Fibroblast of skin of scalp (primary cell): ENCODE measurements around the gene SULT1A1. TPM values are rescaled to one million over a fixed set of nuclear protein-coding genes. Genes with fewer than 3 reads are reported as not detected.
A peak's percentile ranks its signal among the peaks of the same experiment; 100 is the strongest.
"Not testable (repeated sequence)": the region's sequence is repeated elsewhere in the genome, so short reads cannot be mapped to it uniquely, and the experiment has no call there.

ENCODE experiments used
- DNase-seq: peaks from one replicate; pipeline ENCODE4 v3.0.0-alpha.2; 2013
- polyA plus RNA-seq, 2 experiments: library from polyadenylated mRNA; unstranded; fragments of 120-200 nt; gene quantifications; one replicate each; pipeline ENCODE4 v1.2.1, GENCODE V29; 2013; ENCODE audit not compliant: insufficient read length in 2 of 2

The SULT1A1 gene
- 1.7 TPM for polyA plus RNA-seq (2013, experiment 1 of 2; ENCODE audit: insufficient read length)
- polyA plus RNA-seq (2013, experiment 2 of 2; ENCODE audit: insufficient read length): 1.8 TPM

DNA sequence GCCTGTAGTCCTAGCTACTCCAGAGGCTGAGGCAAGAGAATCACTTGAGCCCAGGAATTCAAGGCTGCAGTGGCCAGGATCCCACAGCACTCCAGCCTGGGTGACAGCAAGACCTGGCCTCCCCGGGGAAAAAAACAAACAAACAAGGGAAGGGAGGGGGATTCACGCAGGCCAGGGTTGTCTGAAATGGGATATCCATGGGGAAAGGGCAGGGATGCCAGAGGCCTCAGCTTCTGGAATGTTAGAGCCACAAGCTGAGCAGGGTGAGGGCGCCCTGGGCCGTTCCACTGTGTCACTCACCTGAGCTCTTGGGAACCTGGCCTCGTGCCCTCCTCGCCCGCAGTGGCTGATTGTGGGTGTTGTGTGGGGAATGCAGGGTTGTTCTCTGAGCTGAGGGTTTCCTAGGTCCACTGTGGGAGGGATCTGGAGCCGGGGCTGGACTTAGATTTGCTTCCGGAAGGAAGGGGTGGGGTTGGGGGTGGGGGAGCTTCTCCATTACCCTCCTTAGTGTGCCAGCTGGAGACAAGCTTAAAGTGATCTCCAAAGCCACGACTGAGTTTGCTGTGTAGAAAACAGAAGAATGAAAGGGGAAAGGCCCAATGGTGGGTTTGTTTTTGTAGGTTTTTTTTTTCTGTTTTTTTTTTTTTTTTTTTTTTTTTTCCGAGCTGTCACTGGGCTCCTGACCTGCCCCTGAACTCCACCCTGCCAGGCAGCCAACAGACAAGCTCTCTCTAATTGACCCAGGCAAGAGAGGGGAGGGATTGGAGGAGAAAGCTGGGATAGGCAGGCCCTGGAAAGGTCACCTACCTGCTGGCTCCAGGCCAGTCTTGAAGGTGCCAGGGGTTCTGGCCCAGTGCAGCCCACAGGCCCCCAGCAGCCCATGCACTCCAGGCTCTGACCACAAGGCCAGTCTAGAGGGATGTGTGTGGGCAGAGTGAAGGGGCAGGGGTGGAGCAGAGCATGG is at the start of gene SULT1A1:
SULT1A1 (minus strand) TSS at position 414 of the 964 bp plus-strand sequence. CDS start 1,189 bp downstream, outside the sequence.
- DNase-seq: no peak

- DNase-seq: not testable (repeated sequence)
These were observed 30.1 kb upstream of the SULT1A1 start for GRCh38 chr16:28639959-28640358.

- not testable (repeated sequence) for DNase-seq
These were observed 28.5 kb upstream of the SULT1A1 start for GRCh38 chr16:28638359-28638758.

DNA sequence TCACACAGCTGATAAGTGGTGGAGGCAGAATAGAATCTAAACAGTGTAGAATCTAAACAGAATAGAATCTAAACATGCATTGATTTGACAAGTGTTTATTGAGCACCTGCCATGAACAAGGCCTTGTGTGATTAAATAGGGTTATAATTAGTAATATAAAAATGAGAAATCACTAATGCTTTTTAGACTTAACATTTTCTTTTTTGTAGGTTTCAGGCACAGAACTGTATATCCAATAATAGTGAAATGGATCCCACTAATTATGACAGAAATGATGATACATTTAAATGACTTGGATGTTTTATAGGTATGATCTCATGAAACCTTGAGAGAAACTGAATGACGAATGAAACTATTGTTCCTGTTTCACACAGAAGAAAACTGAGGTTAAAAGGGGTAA is 27.9 kb upstream of the SULT1A1 start, which contains the start of gene NPIPB8:
NPIPB8 (plus strand) TSS at position 301 of the 400 bp plus-strand sequence. CDS start 296 bp downstream, outside the sequence.
- not testable (repeated sequence) for DNase-seq

DNA sequence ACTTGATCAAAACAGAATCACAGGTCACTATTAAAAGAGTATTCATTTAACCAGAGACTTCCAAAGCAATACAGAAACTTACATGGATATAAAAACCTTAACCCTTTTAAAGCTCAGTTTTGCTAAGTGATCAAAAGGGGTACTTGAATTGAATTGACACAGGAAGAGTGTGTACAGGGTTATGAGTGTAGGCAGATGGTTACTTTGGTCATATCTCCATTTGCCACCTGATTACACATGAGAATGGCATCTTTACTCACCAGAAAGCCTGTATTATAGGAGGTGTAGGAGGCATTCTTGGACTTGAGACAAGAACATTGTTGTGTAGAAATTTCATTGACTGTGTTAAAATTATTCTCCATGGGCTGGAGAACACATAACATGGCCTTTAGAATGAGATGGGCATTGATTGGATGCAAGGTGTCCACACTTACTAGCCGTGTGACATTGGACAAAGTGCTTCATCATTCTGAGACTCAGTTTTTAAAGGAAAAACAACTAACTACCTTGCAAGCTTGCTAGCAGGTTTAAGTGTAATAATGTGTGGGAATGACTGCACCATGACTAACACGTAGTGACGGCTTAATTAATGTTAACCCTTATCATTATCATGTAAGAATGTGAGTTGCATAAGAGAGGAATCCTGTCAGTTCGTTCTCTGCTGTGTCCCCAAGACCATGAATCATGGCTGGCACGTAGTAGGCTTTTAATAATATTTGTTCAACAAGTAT is 26.4 kb upstream of the SULT1A1 start:
- peak; percentile 35 for DNase-seq

- DNase-seq: not testable (repeated sequence)
These were observed 21.1 kb upstream of the SULT1A1 start for GRCh38 chr16:28630905-28631304.

DNA sequence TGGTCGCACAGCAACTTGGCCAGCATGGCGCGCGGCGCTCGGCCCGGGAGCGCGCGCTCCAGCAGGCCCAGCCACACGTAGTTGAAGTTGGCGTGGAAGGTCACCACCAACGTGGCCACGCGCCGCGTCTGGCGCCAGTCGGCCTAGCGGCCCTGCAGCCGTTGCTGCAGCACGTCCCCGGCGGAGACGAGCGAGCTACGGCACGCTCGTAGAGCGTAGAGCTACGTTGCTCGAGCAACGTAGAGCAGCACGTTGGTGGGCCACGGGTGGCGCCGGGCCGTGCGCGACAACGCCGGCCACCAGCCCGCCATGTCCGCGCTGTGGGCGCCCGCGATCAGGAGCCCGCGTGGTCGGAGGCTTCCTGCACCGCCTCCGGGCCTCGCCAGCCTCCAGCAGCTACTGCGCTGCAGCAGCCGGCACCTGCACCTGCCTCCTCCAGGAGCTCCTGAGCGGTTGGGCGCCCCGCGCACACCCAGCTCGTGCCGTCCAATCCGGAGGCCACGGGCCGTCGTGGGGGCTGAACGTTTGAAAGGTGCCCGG is 13.4 kb upstream of the SULT1A1 start:
- DNase-seq: no peak

GRCh38 chr16:28622532-28623171 is 12.8 kb upstream of the SULT1A1 start:
- not testable (repeated sequence) for DNase-seq

DNA sequence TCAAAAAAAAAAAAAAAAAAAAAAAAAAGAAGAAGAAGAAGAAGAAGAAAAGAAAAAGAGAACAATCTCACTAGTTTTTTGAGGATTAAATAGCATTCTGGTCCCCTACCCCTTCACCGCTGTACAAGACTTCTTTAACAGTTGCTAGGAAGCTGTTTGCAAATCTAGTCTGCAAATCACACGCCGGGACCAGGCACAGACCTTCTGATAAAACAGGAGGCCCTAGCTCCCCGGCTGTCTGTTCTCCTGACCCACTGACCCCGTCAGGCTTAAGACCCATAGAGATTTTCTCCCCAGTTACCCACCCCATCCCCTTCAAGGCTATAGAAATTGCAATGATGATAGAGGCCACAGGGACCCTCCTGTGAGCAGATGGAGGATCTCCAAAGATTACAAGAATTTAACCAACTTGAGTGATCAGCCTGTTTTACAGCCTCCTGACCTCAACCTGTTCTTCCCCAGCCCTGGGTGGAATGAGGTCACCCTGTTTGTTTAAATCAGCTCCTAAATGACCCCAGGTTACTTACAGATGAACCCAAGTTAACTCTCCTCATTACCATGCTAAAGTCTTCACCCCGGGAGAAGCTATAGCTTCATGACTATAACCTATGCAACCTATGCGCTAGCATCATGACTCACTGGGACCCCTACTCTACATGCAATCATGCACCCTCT is 11.8 kb upstream of the SULT1A1 start:
- DNase-seq: no peak

DNA sequence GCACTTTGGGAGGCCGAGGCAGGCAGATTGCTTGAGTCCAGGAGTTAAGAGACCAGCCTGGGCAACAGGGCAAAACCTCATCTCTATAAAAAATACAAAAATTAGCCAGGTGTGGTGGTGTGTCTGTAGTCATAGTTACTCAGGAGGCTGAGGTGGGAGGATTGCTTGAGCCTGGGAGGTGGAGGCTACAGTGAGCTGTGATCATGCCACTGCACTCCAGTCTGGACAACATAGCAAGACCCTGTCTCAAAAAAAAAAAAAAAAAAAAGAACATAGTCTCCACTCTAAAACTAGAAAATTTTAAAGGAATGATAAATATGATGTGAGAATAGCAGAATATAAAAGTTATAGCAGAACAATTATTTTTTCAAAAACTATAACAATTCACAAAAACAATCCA is 10.5 kb upstream of the SULT1A1 start:
- not testable (repeated sequence) for DNase-seq

DNA sequence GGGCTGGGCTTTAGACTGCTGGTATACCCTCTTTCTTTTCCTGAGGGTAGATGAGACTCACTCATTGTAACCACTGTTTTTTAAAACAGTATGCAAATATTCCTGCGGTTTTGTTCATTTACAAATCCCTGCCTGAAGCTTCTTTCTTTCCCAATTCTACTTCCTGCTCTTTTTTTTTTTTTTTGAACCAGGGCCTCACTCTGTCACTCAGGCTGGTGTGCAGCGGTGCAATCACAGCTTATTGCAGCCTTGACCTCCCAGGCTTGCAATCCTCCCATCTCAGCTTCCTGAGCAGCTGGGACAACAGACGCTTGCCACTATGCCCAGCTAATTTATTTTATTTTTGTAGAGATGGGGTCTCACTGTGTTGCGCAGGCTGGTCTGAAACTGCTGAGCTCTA is 8.0 kb upstream of the SULT1A1 start:
- no peak for DNase-seq

DNA sequence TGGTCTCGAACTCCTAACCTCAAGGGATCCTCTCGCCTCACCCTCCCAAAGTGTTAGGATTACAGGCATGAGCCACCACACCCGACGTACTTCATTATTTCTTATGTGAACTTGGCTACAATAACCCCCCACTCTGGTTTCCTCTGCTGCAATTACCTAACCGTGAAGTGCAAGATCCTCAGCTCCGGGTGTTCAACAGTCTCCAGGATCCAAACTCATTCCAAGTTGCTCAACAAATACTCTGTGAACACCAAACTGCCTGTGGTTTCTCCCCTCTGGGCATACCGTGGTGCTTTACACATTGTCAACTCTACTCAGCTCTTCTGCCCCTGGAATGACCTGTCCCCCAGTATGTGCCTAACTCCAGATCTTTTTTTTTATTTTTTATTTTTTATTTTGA is 6.8 kb upstream of the SULT1A1 start:
- no peak for DNase-seq

GRCh38 chr16:28616224-28616577 is 6.4 kb upstream of the SULT1A1 start:
- DNase-seq: not testable (repeated sequence)

- peak; percentile 23 for DNase-seq
These were observed 5.8 kb upstream of the SULT1A1 start for GRCh38 chr16:28615486-28616223.

GRCh38 chr16:28614561-28614960 is 4.7 kb upstream of the SULT1A1 start:
- DNase-seq: not testable (repeated sequence)

GRCh38 chr16:28613912-28614311 is 4.1 kb upstream of the SULT1A1 start:
- DNase-seq: not testable (repeated sequence)

GRCh38 chr16:28612359-28613280 is 2.8 kb upstream of the SULT1A1 start:
- not testable (repeated sequence) for DNase-seq

GRCh38 chr16:28610595-28611191 is 849 bp upstream of the SULT1A1 start:
- no peak for DNase-seq

- DNase-seq: not testable (repeated sequence)
These were observed 812 bp downstream of the SULT1A1 start for GRCh38 chr16:28608867-28609596.
